Stimulated activated CD8-positive, alpha-beta memory T cell treated with anti-CD3 and anti-CD28 coated beads, Interleukin-7, amount 100 ng/mL, for 1 hour (primary cell): ENCODE data around the gene HBP1.
A peak's percentile ranks its signal among the peaks of the same experiment; 100 is the strongest.
"Not testable (repeated sequence)": the region's sequence is repeated elsewhere in the genome, so short reads cannot be mapped to it uniquely, and the experiment has no call there.

Experiments used
- DNase-seq, 2 donors: peaks; one replicate each; pipeline ENCODE4 v3.0.0-alpha.2; 2020; ENCODE audit warnings: low read depth in 2 of 2

HBP1 gene

DNA sequence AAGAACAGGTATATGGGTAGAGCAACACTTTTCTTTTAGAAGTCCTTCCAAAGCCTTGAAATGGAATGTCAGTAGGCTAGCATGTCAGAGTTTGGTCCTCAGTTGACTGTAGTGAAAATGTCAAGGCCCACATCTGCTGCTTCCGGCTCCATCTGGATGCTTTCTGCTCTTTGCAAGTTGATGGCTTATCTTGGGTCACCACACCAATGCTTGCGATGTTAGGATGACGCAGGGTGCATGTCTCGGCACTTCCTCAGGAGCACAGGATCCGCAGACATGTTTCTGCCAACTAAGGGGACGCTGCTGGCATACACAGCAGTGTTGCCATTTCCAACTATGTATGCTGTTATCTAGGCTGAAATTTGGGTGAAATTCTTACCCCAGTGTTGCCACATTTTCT lies 14.0 kb upstream of the HBP1 start:
- DNase-seq, result no peak

- not testable (repeated sequence) for DNase-seq
Observed at GRCh38 chr7:107155726-107156125, 13.1 kb upstream of the HBP1 start.

GRCh38 chr7:107157091-107157490 lies 11.7 kb upstream of the HBP1 start:
- DNase-seq, result no peak

DNA sequence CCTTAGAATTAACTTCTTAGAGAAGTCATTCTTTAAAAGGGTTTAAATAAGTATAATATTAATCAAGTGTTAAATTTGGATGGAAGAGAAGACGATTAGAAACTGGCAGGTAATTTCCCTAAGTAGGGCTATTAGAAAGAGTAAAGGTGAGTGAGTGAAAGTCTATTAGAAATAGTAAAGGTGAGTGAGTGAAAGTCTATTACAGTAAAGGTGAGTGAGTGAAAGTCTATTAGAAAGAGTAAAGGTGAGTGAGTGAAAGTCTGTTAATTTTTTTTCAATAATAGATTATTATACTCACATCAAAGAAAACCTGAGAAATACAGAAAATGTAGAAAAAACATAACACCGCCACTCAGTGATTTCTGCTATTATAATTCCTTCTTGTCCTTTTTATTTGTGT lies 10.8 kb upstream of the HBP1 start:
- no peak for DNase-seq

DNA sequence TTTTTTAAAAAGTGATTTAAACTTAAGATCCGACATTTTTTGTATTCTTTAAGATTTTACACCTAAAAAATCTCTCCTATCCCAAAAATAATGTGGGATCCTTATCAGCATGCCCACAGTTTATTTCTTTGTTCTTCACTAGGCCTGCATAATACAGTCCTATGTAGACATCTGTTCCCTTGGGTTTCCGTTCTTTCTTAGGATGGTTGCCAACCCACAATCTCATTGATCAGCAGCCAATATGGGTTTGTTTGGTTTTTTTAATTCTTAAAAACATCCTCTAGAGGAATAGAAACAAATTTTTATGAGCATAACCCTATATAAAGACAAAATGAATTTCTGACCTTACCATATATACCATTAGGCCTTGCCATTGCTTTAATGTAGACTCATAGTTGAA lies 8.4 kb upstream of the HBP1 start:
- DNase-seq, result no peak

GRCh38 chr7:107161415-107161814 lies 7.4 kb upstream of the HBP1 start:
- DNase-seq, result no peak

DNA sequence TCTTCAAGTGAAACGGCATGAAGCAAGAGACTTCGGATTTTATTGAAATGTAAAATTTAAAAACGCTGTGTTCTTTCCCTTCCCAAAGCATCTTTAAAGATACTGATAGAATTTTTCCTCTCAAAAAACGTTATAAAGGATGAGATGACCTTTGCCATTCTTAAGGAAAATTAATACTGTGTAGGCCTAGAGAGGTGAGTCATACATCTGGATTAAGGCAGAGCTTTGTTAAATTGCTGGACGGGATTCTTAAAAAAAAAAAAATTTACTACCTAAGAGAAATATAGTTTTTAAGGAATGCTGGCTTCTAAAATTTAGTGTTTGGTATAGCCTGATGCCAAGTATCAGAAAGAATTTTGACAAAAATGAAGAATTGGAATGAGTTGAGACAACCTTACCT lies 6.3 kb upstream of the HBP1 start:
- DNase-seq, result no peak

GRCh38 chr7:107164092-107164491 lies 4.7 kb upstream of the HBP1 start:
- DNase-seq, result no peak

DNA sequence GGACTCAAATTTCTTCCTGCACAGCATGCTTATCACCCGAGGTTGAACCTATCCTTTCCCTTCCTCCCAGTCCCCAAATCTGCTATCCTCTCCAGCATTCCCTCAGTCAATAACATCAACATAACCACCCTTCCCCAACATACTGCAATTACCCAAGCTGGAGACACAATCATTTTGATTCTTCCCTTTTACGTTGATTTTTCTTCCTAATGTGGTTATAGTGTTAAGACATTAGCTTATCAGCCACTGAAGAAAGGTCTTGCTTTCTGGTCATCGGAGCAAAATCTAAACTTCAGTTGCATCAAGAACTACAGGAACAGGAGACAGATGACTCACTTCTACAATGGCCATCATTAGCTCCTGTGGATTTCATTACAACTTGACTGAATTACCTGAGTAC lies 3.5 kb upstream of the HBP1 start:
- DNase-seq, result no peak

- DNase-seq, result no peak
Observed at GRCh38 chr7:107166736-107167426, 1.9 kb upstream of the HBP1 start.

- no peak for DNase-seq
Observed at GRCh38 chr7:107167483-107168232, 1.1 kb upstream of the HBP1 start.

GRCh38 chr7:107169120-107170050 lies 582 bp downstream of the HBP1 start:
- DNase-seq, result peak; percentile 61 to 67

GRCh38 chr7:107170051-107170915 lies 1.5 kb downstream of the HBP1 start:
- no peak for DNase-seq

DNA sequence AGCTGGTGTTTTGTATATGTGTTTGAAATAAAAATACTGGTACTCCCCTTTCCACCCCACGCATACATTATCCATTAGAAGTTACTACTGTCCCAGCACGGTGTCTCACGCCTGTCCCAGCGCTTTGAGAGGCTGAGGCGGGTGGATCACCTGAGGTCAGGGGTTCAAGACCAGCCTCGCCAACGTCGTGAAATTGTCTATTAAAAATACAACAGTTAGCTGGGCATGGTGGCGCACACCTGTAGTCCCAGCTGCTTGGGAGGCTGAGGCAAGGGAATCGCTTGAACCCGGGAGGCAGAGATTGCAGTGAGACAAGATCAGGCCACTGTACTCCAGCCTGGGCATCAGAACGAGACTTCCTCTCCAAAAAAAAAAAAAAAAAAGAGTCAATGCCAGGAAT lies 2.7 kb downstream of the HBP1 start:
- no peak for DNase-seq

DNA sequence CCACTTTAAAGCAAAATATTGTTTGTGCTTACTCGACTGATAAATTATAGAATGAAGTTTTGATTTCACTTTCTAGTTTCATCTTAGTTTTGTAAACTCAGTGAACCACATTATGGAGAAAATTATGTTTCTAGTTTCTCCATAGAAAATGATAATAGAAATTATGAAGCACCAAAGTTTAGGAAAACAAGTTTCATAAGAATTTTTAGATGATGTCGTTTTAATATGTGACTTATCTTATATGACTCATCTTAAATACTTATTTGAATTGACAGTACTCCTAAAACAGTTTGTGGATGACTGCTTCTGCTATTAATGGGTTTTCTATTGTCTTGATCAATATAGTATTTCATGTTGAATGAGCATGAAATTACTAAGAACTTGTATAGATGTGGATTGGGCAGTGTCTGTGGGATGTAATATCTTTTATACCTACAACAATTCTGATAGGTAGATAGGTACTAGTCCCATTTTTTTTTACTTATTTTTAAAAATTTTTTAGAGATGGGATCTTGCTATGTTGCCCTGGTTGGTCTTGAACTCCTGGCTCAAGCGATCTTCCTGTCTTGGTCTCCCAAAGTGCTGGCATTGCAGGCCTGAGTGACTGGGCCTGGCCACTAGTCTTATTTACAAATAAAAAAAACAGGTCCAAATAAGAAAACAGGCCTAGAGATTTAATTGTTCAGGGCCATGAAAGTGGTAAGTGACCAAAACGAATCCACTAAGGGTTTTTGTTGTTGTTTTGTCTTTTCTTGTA lies 3.7 kb downstream of the HBP1 start:
- DNase-seq, result no peak

DNA sequence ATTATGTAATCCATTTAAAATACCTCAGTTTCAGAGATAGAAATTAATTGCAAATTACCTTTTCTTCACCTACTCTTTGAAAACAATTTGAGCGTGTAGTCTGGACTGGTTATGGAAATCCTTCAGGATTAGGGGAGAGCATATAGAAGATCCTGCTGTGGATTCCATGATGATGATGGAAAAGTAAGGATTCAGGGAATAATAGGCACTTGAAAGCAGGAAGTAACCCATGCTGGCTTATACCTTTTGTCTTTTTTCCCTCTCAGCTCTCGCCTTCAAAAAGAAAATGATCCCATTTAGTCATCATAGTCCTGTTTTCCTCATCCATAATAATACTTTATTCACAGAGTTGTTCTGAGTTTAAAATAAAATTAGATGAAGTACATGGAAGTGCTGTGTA lies 4.4 kb downstream of the HBP1 start:
- no peak for DNase-seq

DNA sequence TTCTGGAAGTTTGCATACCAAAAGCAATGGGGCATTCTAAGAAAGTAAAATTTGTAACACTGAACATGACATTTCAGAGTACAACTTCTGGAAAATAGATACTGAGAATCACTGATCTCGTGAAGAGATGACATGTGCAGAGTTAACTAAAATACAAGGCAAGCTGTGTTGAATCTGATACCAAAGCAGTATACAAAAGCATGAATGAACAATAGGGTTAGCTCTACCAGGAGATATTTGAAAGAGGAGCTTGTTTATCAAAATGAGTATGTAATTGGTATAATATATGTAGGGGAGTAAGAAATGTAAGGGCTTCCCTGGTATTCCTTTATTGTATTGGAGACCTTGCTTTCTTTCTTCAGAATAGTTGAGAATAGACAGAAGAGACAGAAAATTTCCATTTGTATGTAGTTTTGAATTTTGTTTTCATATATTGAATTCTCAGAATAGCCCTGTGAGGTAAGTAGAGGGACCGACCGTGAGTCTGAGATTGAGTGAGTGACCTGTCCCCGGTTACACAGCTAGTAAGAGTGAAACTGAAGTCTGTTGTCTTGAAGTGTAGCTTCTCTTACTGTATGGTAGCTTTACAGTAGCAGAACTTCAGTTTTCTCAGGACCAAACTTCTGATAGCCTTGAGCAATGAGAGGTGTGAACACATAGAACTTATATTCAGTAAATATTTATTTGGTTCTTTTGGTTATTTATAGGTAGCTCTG lies 5.0 kb downstream of the HBP1 start:
- no peak for DNase-seq

DNA sequence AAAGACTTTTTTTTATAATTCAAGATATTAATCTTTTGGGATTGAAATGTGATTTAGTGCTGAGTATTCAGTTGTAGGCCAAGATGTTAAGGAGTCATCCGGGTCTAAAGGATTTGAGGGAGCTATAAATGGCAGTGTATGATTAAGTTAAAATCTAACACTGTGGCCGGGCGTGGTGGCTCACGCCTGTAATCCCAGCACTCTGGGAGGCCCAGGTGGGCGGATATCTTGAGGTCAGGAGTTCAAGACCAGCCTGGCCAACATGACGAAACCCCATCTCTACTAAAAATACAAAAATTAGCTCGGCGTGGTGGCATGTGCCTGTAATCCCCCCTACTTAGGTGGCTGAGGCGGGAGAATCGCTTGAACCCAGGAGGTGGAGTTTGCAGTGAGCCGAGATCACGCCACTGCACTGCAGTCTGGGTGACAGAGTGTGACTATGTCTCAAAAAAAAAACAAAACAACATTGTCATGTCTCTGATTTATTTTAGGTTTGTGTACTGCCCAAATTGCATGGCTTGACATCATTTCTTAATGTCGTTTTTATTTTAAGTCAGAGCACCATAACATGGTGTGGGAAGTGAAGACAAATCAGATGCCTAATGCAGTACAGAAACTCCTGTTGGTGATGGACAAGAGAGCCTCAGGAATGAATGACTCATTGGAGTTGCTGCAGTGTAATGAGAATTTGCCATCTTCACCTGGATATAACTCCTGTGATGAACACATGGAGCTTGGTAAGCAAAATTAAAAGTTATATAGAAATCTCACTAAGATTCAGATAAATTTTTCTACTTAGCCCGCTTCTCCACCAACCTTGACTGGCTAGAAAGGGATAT lies 10.7 kb downstream of the HBP1 start:
- no peak for DNase-seq

DNA sequence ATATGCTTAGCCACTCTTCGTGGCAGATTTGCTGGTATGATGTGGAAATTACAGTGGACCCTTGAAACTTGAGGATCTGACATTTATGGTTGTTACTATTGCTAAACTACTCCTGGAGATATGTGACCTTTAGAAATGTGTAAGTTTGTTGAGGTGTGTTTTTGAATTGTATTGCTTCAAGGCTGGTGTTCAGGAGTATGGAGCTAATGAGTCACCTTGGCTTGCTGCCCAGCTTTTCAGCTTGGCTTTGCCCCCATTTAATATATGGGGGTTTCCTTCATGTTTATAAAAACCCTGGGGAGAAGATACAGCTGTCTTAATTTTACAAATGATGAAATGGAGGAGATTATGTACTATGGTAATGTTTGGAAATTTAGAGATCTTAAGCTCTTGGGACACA lies 11.6 kb downstream of the HBP1 start:
- peak; percentile 45 to 47 for DNase-seq
